ENCODE measurements around the gene MBP. TPM values are rescaled to one million over a fixed set of nuclear protein-coding genes. Genes with fewer than 3 reads are reported as not detected.

MBP gene
- polyA plus RNA-seq, 4 donors: 19.6 to 25.1 (median 20.5) TPM

- DNase-seq (ENCODE audit: low read depth in 4 of 4, low spot score in 3 of 4): no peak
Measured at GRCh38 chr18:77013811-77014521, 118.6 kb downstream of the MBP start.

- no peak for DNase-seq (ENCODE audit: low read depth in 4 of 4, low spot score in 3 of 4)
Measured at GRCh38 chr18:77012806-77013541, 119.6 kb downstream of the MBP start.

- DNase-seq (ENCODE audit: low read depth in 4 of 4, low spot score in 3 of 4): no peak
Measured at GRCh38 chr18:77012120-77012519, 120.5 kb downstream of the MBP start.

- no peak for DNase-seq (ENCODE audit: low read depth in 4 of 4, low spot score in 3 of 4)
Measured at GRCh38 chr18:77009675-77010074, 122.9 kb downstream of the MBP start.

- DNase-seq (ENCODE audit: low read depth in 4 of 4, low spot score in 3 of 4): no peak
Measured at GRCh38 chr18:77008576-77009315, 123.8 kb downstream of the MBP start.

GRCh38 chr18:77008006-77008405 is 124.6 kb downstream of the MBP start:
- DNase-seq (ENCODE audit: low read depth in 4 of 4, low spot score in 3 of 4): no peak

GRCh38 chr18:77007251-77007650 is 125.3 kb downstream of the MBP start:
- no peak for DNase-seq (ENCODE audit: low read depth in 4 of 4, low spot score in 3 of 4)

- DNase-seq (ENCODE audit: low read depth in 4 of 4, low spot score in 3 of 4): no peak
Measured at GRCh38 chr18:77006305-77007175, 126.0 kb downstream of the MBP start.

GRCh38 chr18:77005651-77006195 is 126.9 kb downstream of the MBP start:
- no peak for DNase-seq (ENCODE audit: low read depth in 4 of 4, low spot score in 3 of 4)

- no peak for DNase-seq (ENCODE audit: low read depth in 4 of 4, low spot score in 3 of 4)
Measured at GRCh38 chr18:77004555-77005380, 127.8 kb downstream of the MBP start.

GRCh38 chr18:77003316-77003715 is 129.3 kb downstream of the MBP start:
- DNase-seq (ENCODE audit: low read depth in 4 of 4, low spot score in 3 of 4): no peak

- no peak for DNase-seq (ENCODE audit: low read depth in 4 of 4, low spot score in 3 of 4)
Measured at GRCh38 chr18:77002496-77002895, 130.1 kb downstream of the MBP start.

GRCh38 chr18:77001979-77002378 is 130.6 kb downstream of the MBP start:
- no peak for DNase-seq (ENCODE audit: low read depth in 4 of 4, low spot score in 3 of 4)

- DNase-seq (ENCODE audit: low read depth in 4 of 4, low spot score in 3 of 4): no peak
Measured at GRCh38 chr18:77001041-77001440, 131.5 kb downstream of the MBP start.

GRCh38 chr18:77000527-77000926 is 132.1 kb downstream of the MBP start:
- peak in 1 of 4 donors; percentile 45 for DNase-seq (ENCODE audit: low read depth in 4 of 4, low spot score in 3 of 4)

GRCh38 chr18:76999077-76999476 is 133.5 kb downstream of the MBP start:
- no peak for DNase-seq (ENCODE audit: low read depth in 4 of 4, low spot score in 3 of 4)

GRCh38 chr18:76997951-76998808 is 134.4 kb downstream of the MBP start:
- DNase-seq (ENCODE audit: low read depth in 4 of 4, low spot score in 3 of 4): no peak

- DNase-seq (ENCODE audit: low read depth in 4 of 4, low spot score in 3 of 4): peak in 2 of 4 donors; percentile 52 to 56
Measured at GRCh38 chr18:76996429-76996828, 136.2 kb downstream of the MBP start.
